ENCODE results near the gene ENKD1. TPM values are rescaled to one million over a fixed set of nuclear protein-coding genes. Genes with fewer than 3 reads are reported as not detected.

Gene ENKD1
- total and polyA plus RNA-seq, 5 experiments from 2014 or later = 1.5 to 8.4 (median 2.8) TPM

GRCh38 chr16:67667453-67667816 is 885 bp upstream of the ENKD1 start:
- Mint-ChIP-seq H3K9me3 (no peaks in the 10 kb centered on the region), H3K27me3 (no peaks in the 10 kb centered on the region), H3K27ac (peak overlapping the region in 9 of 10 donors; percentile 29 to 91 (median 82)), H3K4me1 (peaks cover 6 to 29% (median 24%) of the 10 kb centered on the region in 4 donors), H3K4me3 (peak overlapping the region; percentile 74 to 95 (median 86)), H3K36me3 (no peaks in the 10 kb centered on the region)
- POLR2A ChIA-PET = interaction anchor here (1.0 to 6.6 kb wide), 11 partner anchors 22 to 267 kb away, joined by 3 to 41 read pairs (median 12); partner anchors contain the start of genes ATP6V0D1, CARMIL2, CTCF and GFOD2
- no peak for ATAC-seq
- DNase-seq = no peak

GRCh38 chr16:67666032-67666551 is 458 bp downstream of the ENKD1 start:
- Mint-ChIP-seq H3K27me3 (no peaks in the 10 kb centered on the region), H3K4me3 (peak overlapping the region; percentile 49 to 92 (median 70)), H3K36me3 (no peaks in the 10 kb centered on the region), H3K9me3 (no peaks in the 10 kb centered on the region), H3K27ac (peak overlapping the region in 8 of 10 donors; percentile 69 to 88 (median 76)), H3K4me1 (peaks cover 10 to 37% (median 30%) of the 10 kb centered on the region in 4 donors)
- POLR2A ChIA-PET = interaction anchor here (1.2 to 6.6 kb wide), 10 partner anchors 21 to 144 kb away, joined by 3 to 41 read pairs (median 14); partner anchors contain the start of genes CARMIL2, CTCF and RIPOR1
- peak; percentile 0 to 13 for ATAC-seq
- peak in 2 of 10 donors; percentile 17 to 53 for DNase-seq

GRCh38 chr16:67665598-67665997 is 952 bp downstream of the ENKD1 start:
- Mint-ChIP-seq H3K4me1 (peaks cover 10 to 40% (median 31%) of the 10 kb centered on the region in 4 donors), H3K27me3 (no peaks in the 10 kb centered on the region), H3K9me3 (no peaks in the 10 kb centered on the region), H3K4me3 (peak overlapping the region; percentile 3 to 92 (median 67)), H3K36me3 (no peaks in the 10 kb centered on the region), H3K27ac (peak overlapping the region in 8 of 10 donors; percentile 6 to 81 (median 72))
- DNase-seq (no peak), ATAC-seq (no peak)
- POLR2A ChIA-PET = interaction anchor here (1.2 to 6.6 kb wide), 7 partner anchors 20 to 144 kb away, joined by 3 to 41 read pairs (median 12); partner anchors contain the start of genes CARMIL2, CTCF and RIPOR1

- Mint-ChIP-seq H3K36me3 (no peaks in the 10 kb centered on the region), H3K4me1 (peaks cover 10 to 40% (median 32%) of the 10 kb centered on the region in 4 donors), H3K27me3 (no peaks in the 10 kb centered on the region), H3K9me3 (no peaks in the 10 kb centered on the region), H3K4me3 (peak overlapping the region in 8 of 10 donors; percentile 6 to 78 (median 50)), H3K27ac (peak overlapping the region in 5 of 10 donors; percentile 64 to 88 (median 66))
- ATAC-seq = no peak
- DNase-seq = peak in 1 of 10 donors; percentile 36
- POLR2A ChIA-PET = interaction anchor here (1.3 to 6.6 kb wide), 5 partner anchors 19 to 143 kb away, joined by 3 to 41 read pairs (median 8); partner anchors contain the start of genes CARMIL2 and CTCF
These were observed 1.7 kb downstream of the ENKD1 start for GRCh38 chr16:67664871-67665270.

GRCh38 chr16:67664258-67664657 is 2.3 kb downstream of the ENKD1 start:
- POLR2A ChIA-PET = interaction anchor here (1.8 to 3.8 kb wide), 3 partner anchors 19 to 126 kb away, joined by 4 to 19 read pairs (median 8); partner anchors contain the start of genes CARMIL2 and CTCF
- Mint-ChIP-seq H3K9me3 (no peaks in the 10 kb centered on the region), H3K27ac (peak overlapping the region in 8 of 10 donors; percentile 20 to 88 (median 68)), H3K36me3 (no peaks in the 10 kb centered on the region), H3K4me3 (peak overlapping the region in 5 of 10 donors; percentile 3 to 78 (median 44)), H3K27me3 (no peaks in the 10 kb centered on the region), H3K4me1 (peaks cover 8 to 46% (median 35%) of the 10 kb centered on the region in 4 donors)
- DNase-seq (no peak), ATAC-seq (no peak)

- Mint-ChIP-seq H3K9me3 (no peaks in the 10 kb centered on the region), H3K4me1 (peaks cover 8 to 50% (median 37%) of the 10 kb centered on the region in 4 donors), H3K27me3 (no peaks in the 10 kb centered on the region), H3K4me3 (peak overlapping the region in 2 of 10 donors; percentile 56 to 58), H3K36me3 (no peaks in the 10 kb centered on the region), H3K27ac (peak overlapping the region in 6 of 10 donors; percentile 12 to 84 (median 65))
- ATAC-seq (no peak), DNase-seq (no peak)
- POLR2A ChIA-PET = interaction anchor here (2.5 to 3.8 kb wide), 2 partner anchors 18 to 102 kb away, joined by 8 to 19 read pairs; partner anchors contain the start of genes CARMIL2 and CTCF
These were observed 2.7 kb downstream of the ENKD1 start for GRCh38 chr16:67663877-67664222.

- ATAC-seq (no peak), DNase-seq (peak in 3 of 10 donors; percentile 19 to 67 (median 28))
- Mint-ChIP-seq H3K4me3 (peak overlapping the region in 1 of 10 donors; percentile 10), H3K9me3 (no peaks in the 10 kb centered on the region), H3K27me3 (no peaks in the 10 kb centered on the region), H3K27ac (peak overlapping the region in 6 of 10 donors; percentile 12 to 73 (median 52)), H3K4me1 (peaks cover 8 to 53% (median 38%) of the 10 kb centered on the region in 4 donors), H3K36me3 (no peaks in the 10 kb centered on the region)
- POLR2A ChIA-PET = interaction anchor here (1.0 to 3.8 kb wide), 4 partner anchors 18 to 417 kb away, joined by 3 to 19 read pairs (median 6); partner anchors contain the start of genes CARMIL2 and CTCF
These were observed 3.2 kb downstream of the ENKD1 start for GRCh38 chr16:67663151-67663876.

GRCh38 chr16:67662653-67663010 is 3.9 kb downstream of the ENKD1 start:
- no peaks in the 10 kb centered on the region for H3K27me3 Mint-ChIP-seq
- H3K4me3 Mint-ChIP-seq = peak overlapping the region in 1 of 10 donors; percentile 10
- ATAC-seq (no peak), DNase-seq (no peak)
- H3K4me1 Mint-ChIP-seq = peaks cover 6 to 53% (median 35%) of the 10 kb centered on the region in 4 donors
- peak overlapping the region in 5 of 10 donors; percentile 33 to 96 (median 65) for H3K27ac Mint-ChIP-seq
- H3K36me3 Mint-ChIP-seq = peaks cover 0 to 4% (median 0%) of the 10 kb centered on the region in 3 donors
- POLR2A ChIA-PET = interaction anchor here (1.0 to 3.8 kb wide), 4 partner anchors 17 to 417 kb away, joined by 3 to 19 read pairs (median 6); partner anchors contain the start of genes CARMIL2 and CTCF
- no peaks in the 10 kb centered on the region for H3K9me3 Mint-ChIP-seq

GRCh38 chr16:67661886-67662652 is 4.5 kb downstream of the ENKD1 start:
- peak overlapping the region; percentile 78 to 97 (median 92) for H3K4me3 Mint-ChIP-seq
- ATAC-seq = no peak
- peaks cover 6 to 50% (median 31%) of the 10 kb centered on the region in 4 donors for H3K4me1 Mint-ChIP-seq
- peak overlapping the region in 8 of 10 donors; percentile 91 to 97 (median 96) for H3K27ac Mint-ChIP-seq
- POLR2A ChIA-PET = interaction anchor here (0.9 to 6.6 kb wide), 6 partner anchors 16 to 418 kb away, joined by 3 to 82 read pairs (median 4); partner anchors contain the start of genes CARMIL2 and CTCF
- peak in 1 of 10 donors; percentile 65 for DNase-seq
- no peaks in the 10 kb centered on the region for H3K27me3 Mint-ChIP-seq
- H3K9me3 Mint-ChIP-seq = no peaks in the 10 kb centered on the region
- peaks cover 0 to 4% (median 0%) of the 10 kb centered on the region in 3 donors for H3K36me3 Mint-ChIP-seq

GRCh38 chr16:67661101-67661761 is 5.3 kb downstream of the ENKD1 start:
- H3K27ac Mint-ChIP-seq = peak overlapping the region; percentile 80 to 97 (median 96)
- ATAC-seq = peak; percentile 3 to 7
- DNase-seq = peak in 2 of 10 donors; percentile 37 to 66
- H3K36me3 Mint-ChIP-seq = peaks cover 0 to 5% (median 0%) of the 10 kb centered on the region in 3 donors
- H3K27me3 Mint-ChIP-seq = no peaks in the 10 kb centered on the region
- H3K4me1 Mint-ChIP-seq = peaks cover 6 to 43% (median 27%) of the 10 kb centered on the region in 4 donors
- POLR2A ChIA-PET = interaction anchor here (0.6 to 6.6 kb wide), 10 partner anchors 15 to 168 kb away, joined by 3 to 82 read pairs (median 5); partner anchors contain the start of genes CARMIL2, CTCF, GFOD2 and RANBP10
- H3K9me3 Mint-ChIP-seq = no peaks in the 10 kb centered on the region
- peak overlapping the region; percentile 78 to 97 (median 92) for H3K4me3 Mint-ChIP-seq

GRCh38 chr16:67660564-67661028 is 6.0 kb downstream of the ENKD1 start, which contains the start of gene PARD6A:
TSS of gene PARD6A (plus strand) at chr16:67660960. CDS start at chr16:67661039, 79 bp downstream.
- Mint-ChIP-seq H3K27me3 (no peaks in the 10 kb centered on the region), H3K36me3 (peaks cover 0 to 8% (median 3%) of the 10 kb centered on the region in 3 donors), H3K27ac (peak within 1 kb of the TSS; percentile 91 to 99 (median 97)), H3K9me3 (no peaks in the 10 kb centered on the region), H3K4me1 (peaks cover 7 to 45% (median 27%) of the 10 kb centered on the region in 4 donors), H3K4me3 (peak within 1 kb of the TSS; percentile 88 to 97 (median 94))
- peak; percentile 89 to 98 (median 94) for DNase-seq
- POLR2A ChIA-PET = interaction anchor here (0.6 to 6.6 kb wide), 19 partner anchors 10 to 179 kb away, joined by 3 to 82 read pairs (median 4); partner anchors contain the start of genes ATP6V0D1, CARMIL2, CTCF and GFOD2
- peak; percentile 80 to 83 for ATAC-seq

All from naive thymus-derived CD8-positive, alpha-beta T cell (primary cell).